ENCODE measurements around the gene RCOR1. TPM values are rescaled to one million over a fixed set of nuclear protein-coding genes. Genes with fewer than 3 reads are reported as not detected.

RCOR1 gene
- total RNA-seq, 4 donors from 2014 or later = 12.6 to 20.9 (median 15.7) TPM

DNA sequence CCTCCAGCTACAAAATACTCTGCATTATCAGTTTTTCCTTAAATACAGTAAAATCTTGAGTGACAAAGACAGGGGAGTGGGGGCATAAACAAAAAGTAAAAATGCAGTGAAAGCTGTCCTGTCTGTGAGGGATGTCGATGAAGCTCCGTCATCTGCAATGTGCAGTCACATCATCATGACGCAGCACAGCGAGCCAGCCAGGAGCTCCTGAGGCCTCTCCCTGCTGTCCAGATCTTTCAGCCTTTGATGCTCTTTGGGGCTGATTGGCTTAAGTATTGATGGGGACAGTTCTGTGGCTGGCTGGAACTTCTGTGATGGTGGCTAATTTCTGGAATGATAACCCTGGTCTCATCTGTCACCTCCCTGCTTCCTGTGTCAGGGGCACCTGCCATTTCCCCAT is 130.2 kb downstream of the RCOR1 start:
- DNase-seq (ENCODE audit: low spot score) (no peak), ATAC-seq (ENCODE audit: low FRiP score) (no peak)

DNA sequence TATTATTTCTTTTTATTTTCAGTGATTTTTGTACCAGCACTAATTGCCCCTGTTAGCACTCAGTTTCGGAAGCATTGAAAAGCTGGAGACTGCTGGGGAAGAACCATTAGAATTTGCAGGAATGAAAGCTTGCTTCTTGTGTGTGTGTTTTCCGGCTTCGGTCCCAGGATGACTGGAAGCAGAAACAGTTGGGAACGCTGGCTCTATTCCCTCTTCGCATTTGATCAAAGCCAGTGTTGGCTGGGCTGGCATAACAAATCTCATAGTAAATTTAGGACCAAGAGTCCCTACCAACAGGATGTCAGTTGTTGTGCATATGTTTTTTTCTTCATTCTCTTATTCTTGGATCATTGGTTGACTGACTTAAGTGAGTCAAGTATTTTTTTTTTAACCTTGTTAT is 131.2 kb downstream of the RCOR1 start:
- DNase-seq (ENCODE audit: low spot score) (no peak), ATAC-seq (ENCODE audit: low FRiP score) (no peak)
- TF ChIP-seq, protein P1, sequence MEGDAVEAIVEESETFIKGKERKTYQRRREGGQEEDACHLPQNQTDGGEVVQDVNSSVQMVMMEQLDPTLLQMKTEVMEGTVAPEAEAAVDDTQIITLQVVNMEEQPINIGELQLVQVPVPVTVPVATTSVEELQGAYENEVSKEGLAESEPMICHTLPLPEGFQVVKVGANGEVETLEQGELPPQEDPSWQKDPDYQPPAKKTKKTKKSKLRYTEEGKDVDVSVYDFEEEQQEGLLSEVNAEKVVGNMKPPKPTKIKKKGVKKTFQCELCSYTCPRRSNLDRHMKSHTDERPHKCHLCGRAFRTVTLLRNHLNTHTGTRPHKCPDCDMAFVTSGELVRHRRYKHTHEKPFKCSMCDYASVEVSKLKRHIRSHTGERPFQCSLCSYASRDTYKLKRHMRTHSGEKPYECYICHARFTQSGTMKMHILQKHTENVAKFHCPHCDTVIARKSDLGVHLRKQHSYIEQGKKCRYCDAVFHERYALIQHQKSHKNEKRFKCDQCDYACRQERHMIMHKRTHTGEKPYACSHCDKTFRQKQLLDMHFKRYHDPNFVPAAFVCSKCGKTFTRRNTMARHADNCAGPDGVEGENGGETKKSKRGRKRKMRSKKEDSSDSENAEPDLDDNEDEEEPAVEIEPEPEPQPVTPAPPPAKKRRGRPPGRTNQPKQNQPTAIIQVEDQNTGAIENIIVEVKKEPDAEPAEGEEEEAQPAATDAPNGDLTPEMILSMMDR (IDR thresholded peaks at IDR 0.05) = no peak

More for the DNA sequence above, 130.2 kb downstream of the RCOR1 start:
- TF ChIP-seq, protein P1 (IDR thresholded peaks at IDR 0.05) = no peak

DNA sequence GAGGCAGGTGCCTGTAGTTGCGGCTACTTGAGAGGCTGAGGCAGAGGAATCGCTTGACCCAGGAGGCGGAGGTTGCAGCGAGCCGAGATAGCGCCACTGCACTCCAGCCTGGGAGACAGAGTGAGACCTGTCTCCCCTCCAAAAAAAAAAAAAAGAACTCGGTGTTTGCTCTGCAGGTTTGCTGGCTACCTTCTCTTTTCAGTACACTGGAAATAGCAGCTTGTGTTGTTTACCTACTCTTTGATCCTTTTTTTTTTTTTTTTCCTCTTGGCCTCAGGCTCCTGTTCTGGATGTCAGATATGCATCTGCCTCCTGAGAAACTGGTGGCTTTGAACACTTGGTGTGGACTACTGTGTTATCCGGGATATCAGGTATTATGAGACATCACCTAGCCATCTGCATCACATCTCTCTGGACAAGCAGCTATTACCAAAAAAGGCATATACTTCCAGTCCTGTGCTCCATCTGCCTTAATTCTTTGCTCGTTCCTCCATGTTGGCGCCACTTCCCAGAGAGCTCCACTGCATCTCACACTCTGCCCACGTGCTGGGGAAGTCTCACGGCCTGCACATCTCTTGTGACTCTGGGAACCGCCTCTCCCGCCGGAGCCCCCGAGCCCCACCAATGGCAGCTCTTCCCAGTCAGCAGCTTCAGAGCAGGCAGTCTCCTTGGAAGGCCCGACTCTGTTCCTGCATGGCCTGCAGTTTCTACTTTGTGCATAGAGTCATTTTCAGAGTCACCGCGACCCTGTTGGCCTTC is 133.9 kb downstream of the RCOR1 start:
- no peak for ATAC-seq (ENCODE audit: low FRiP score)
- TF ChIP-seq, protein P1 (IDR thresholded peaks at IDR 0.05) = no peak
- DNase-seq (ENCODE audit: low spot score) = no peak

DNA sequence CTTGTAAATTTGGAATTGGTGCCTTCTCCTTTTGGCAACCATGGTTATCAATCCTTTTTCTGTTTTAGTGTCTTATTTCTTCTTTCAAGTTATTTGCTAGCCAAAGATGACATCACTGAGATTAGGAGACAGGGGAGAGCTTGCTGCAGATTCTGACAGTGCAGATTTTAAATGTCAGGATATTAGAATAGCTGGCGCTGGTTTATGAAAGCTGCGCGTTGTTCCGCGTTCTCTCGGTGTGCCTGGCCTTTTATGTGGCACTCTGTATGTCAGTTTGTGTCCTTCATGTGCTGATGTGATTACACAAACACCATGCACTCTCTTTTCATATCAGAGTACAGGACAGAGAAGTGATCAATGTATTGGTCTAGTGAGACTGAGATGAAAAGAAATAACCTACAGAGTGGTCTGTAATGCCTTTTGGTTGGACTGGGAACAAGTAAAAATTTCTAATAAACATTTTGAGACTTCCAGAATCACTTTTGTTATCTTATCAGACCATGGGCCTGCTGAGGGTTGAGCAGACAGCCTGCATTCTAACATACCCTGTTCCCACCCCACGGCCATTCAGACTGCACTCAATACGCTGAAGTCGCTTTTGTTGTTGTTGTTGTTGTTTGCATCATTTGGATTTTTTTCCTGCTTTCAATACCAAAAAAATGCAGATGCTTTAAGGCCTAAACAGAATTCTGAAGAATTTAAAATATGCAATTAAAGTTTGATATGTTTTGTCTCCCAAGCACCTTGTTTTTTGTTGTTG is 135.1 kb downstream of the RCOR1 start:
- no peak for DNase-seq (ENCODE audit: low spot score)
- no peak for ATAC-seq (ENCODE audit: low FRiP score)
- TF ChIP-seq, protein P1 (IDR thresholded peaks at IDR 0.05) = no peak

DNA sequence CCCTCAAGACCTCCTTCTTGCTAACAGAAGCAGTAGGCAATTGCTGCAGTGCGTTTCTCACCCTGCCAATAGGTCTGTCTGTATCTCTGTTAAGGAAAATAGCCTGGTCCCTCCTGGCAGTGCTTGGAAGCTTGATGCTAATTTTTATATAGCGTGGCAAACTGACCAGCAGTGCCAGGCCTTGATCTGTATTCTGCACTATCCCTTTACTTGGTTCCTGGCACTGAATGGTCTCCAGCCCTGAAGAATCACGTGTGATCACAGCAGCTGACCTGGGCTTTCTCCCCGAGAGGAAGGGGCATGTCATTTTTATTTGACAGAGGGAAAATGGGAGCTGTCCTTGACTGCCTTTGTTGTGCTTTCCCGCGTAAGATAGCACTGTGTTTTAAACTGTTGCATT is 136.1 kb downstream of the RCOR1 start:
- ATAC-seq (ENCODE audit: low FRiP score) = no peak

DNA sequence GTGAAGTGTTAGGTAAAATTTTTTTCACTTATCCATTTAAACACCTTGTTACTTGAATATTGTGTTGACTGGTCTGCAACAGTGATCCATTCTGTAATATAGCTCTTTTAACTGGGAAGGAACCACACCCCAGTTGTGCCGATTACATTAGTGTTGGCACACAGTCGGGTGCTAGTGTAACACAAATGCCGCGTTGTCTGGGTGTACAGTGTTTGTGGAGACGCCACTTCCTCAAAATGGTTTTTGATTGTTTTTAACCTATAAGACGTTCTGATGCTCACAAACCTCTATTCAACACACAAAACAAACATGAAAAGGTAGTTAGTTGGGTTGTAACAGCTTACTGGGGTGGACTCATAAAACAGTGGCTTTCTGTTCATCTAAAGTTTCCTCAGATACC is 136.8 kb downstream of the RCOR1 start:
- DNase-seq (ENCODE audit: low spot score) (no peak), ATAC-seq (ENCODE audit: low FRiP score) (no peak)

More for the DNA sequence above, 136.1 kb downstream of the RCOR1 start:
- TF ChIP-seq, protein P1 (IDR thresholded peaks at IDR 0.05) = no peak
- no peak for DNase-seq (ENCODE audit: low spot score)

More for the DNA sequence above, 136.8 kb downstream of the RCOR1 start:
- TF ChIP-seq, protein P1 (IDR thresholded peaks at IDR 0.05) = no peak
